Caco-2 (cell line): ENCODE results near the gene CEP164. TPM values are rescaled to one million over a fixed set of nuclear protein-coding genes. Genes with fewer than 3 reads are reported as not detected.

Experiments
- BruUV-seq: library from RNA; stranded (reverse); fragments of 400-500 nt; replicated peaks from 2 replicates; lab custom pipeline; 2021; lab: Mats Ljungman, UMichigan
- CTCF ChIA-PET: fragments of 300-600 bp; sonication (Branson Sonifier 250); formaldehyde crosslinking; loops from one replicate; lab custom pipeline; 2022; ENCODE audit warnings: antibody characterized with exemption; lab: Charles Lee
- POLR2A ChIA-PET: fragments of 300-600 bp; sonication (Branson Sonifier 250); formaldehyde crosslinking; loops from one replicate; lab custom pipeline; 2022; ENCODE audit warnings: antibody characterized with exemption; lab: Charles Lee
- DNase-seq, 2 experiments: peaks; one replicate each; pipeline versions ENCODE4 v3.0.0 to v3.0.0-alpha.2; 2020 to 2022
- H3K27me3 ChIP-seq: replicated peaks from 2 replicates; pipeline ENCODE4 v1.6.0; 2011; ENCODE audit warnings: low read length; ENCODE audit not compliant: control insufficient read depth, insufficient read depth
- H3K36me3 ChIP-seq: 2 replicates; pipeline ENCODE4 v1.5.1; 2011; ENCODE audit warnings: low read length; ENCODE audit not compliant: control insufficient read depth, insufficient read depth
- H3K4me1 ChIP-seq: fragments of 250-450 bp; sonication (Bioruptor Pico); 2 replicates; pipeline ENCODE4 v1.5.1; 2020; ENCODE audit warnings: mild to moderate bottlenecking
- H3K4me3 ChIP-seq: 2 replicates; pipeline ENCODE4 v1.5.1; 2011; ENCODE audit warnings: low read depth, mild to moderate bottlenecking, control low read depth, low read length
- H3K9me3 ChIP-seq: fragments of 250-450 bp; sonication (Bioruptor Pico); 2 replicates; pipeline ENCODE4 v1.5.1; 2020; ENCODE audit warnings: mild to moderate bottlenecking, moderate library complexity
- H3K27ac Mint-ChIP-seq: one replicate; pipeline ENCODE4 v1.8.0; 2022; ENCODE audit warnings: mixed read lengths; ENCODE audit not compliant: unreplicated experiment
- H3K27me3 Mint-ChIP-seq: one replicate; pipeline ENCODE4 v1.8.0; 2022; ENCODE audit warnings: mixed read lengths; ENCODE audit not compliant: insufficient read depth, unreplicated experiment
- H3K36me3 Mint-ChIP-seq: one replicate; pipeline ENCODE4 v1.8.0; 2022; ENCODE audit warnings: mild to moderate bottlenecking, mixed read lengths; ENCODE audit not compliant: insufficient read depth, unreplicated experiment
- H3K4me1 Mint-ChIP-seq: one replicate; pipeline ENCODE4 v1.8.0; 2022; ENCODE audit warnings: low read depth, mixed read lengths; ENCODE audit not compliant: unreplicated experiment
- H3K4me3 Mint-ChIP-seq: one replicate; pipeline ENCODE4 v1.8.0; 2022; ENCODE audit warnings: mild to moderate bottlenecking, moderate library complexity, mixed read lengths; ENCODE audit not compliant: unreplicated experiment
- H3K9me3 Mint-ChIP-seq: one replicate; pipeline ENCODE4 v1.8.0; 2022; ENCODE audit warnings: mixed read lengths; ENCODE audit not compliant: unreplicated experiment
- intact Hi-C: fragments of 100-400 bp; cut with micrococcal nuclease; formaldehyde crosslinking; loops from one replicate; pipeline ENCODE4 v1.10.0; 2022; ENCODE audit not compliant: unreplicated experiment
- total RNA-seq: library from RNA; stranded (reverse); gene quantifications from 2 replicates; pipeline ENCODE4 v1.2.3, GENCODE V29; 2022
- TF ChIP-seq, protein P1 (sequence below), 2 experiments: fragments of 200-600 bp in 1 of 2; IDR thresholded peaks; 1 replicate in 1 of 2; 2 replicates in 1 of 2; pipeline versions ENCODE4 v1.5.1 to v1.8.0; 2011 to 2022; ENCODE audit warnings: antibody characterized with exemption in 1 of 2, control low read depth in 1 of 2, inconsistent platforms in 1 of 2, low read depth in 1 of 2, low read length in 1 of 2, mild to moderate bottlenecking in 1 of 2, moderate library complexity in 1 of 2; ENCODE audit not compliant: insufficient read depth in 1 of 2, severe bottlenecking in 1 of 2, unreplicated experiment in 1 of 2

The CEP164 gene
- total RNA-seq, 1 experiment from 2014 or later: 48.9 TPM

DNA sequence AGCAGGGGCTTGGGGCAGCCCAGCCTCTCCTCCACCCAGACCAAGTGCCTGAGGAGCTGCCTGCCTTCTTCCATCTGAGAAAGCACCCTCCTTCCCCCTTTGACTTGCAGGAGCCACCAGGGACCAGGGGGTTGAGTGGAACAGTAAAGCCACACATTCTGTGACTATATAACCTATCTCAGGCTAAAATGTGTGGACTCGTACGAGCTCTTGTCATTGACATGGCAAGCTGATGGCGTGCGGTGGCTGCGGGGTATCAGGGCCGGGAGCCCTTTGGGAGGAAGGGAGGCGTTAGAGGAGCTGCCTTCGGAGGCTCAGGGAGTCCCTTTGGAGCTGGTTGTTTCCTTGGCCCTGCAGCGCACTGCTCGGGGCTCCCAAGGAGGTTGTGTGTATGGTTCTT lies 84.5 kb downstream of the CEP164 start:
- no peak for DNase-seq
- H3K36me3 ChIP-seq: no peaks in the 10 kb centered on the region
- ChIA-PET CTCF (interaction anchor here (1.6 to 3.1 kb wide), 2 partner anchors 12 to 14 kb away, joined by 7 to 15 read pairs; no protein-coding TSS in a partner anchor), POLR2A (no interaction called here)
- no peak overlapping the region for H3K4me3 ChIP-seq
- H3K4me1 ChIP-seq: no peaks in the 10 kb centered on the region
- TF ChIP-seq, protein P1, sequence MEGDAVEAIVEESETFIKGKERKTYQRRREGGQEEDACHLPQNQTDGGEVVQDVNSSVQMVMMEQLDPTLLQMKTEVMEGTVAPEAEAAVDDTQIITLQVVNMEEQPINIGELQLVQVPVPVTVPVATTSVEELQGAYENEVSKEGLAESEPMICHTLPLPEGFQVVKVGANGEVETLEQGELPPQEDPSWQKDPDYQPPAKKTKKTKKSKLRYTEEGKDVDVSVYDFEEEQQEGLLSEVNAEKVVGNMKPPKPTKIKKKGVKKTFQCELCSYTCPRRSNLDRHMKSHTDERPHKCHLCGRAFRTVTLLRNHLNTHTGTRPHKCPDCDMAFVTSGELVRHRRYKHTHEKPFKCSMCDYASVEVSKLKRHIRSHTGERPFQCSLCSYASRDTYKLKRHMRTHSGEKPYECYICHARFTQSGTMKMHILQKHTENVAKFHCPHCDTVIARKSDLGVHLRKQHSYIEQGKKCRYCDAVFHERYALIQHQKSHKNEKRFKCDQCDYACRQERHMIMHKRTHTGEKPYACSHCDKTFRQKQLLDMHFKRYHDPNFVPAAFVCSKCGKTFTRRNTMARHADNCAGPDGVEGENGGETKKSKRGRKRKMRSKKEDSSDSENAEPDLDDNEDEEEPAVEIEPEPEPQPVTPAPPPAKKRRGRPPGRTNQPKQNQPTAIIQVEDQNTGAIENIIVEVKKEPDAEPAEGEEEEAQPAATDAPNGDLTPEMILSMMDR (IDR thresholded peaks at IDR 0.05; ENCODE audit: insufficient read depth in 1 of 2, low read depth in 1 of 2, low read length in 1 of 2, severe bottlenecking in 1 of 2, unreplicated experiment in 1 of 2): no peak
- H3K4me1 Mint-ChIP-seq: no peaks in the 10 kb centered on the region
- H3K9me3 ChIP-seq: no peaks in the 10 kb centered on the region
- intact Hi-C loops: no loop called here
- H3K27me3 Mint-ChIP-seq: no peaks in the 10 kb centered on the region
- no peaks in the 10 kb centered on the region for H3K36me3 Mint-ChIP-seq
- H3K9me3 Mint-ChIP-seq: no peaks in the 10 kb centered on the region
- no peak overlapping the region for H3K27ac Mint-ChIP-seq
- BruUV-seq: no TSS peak
- H3K27me3 ChIP-seq: no peaks in the 10 kb centered on the region
- no peak overlapping the region for H3K4me3 Mint-ChIP-seq

DNA sequence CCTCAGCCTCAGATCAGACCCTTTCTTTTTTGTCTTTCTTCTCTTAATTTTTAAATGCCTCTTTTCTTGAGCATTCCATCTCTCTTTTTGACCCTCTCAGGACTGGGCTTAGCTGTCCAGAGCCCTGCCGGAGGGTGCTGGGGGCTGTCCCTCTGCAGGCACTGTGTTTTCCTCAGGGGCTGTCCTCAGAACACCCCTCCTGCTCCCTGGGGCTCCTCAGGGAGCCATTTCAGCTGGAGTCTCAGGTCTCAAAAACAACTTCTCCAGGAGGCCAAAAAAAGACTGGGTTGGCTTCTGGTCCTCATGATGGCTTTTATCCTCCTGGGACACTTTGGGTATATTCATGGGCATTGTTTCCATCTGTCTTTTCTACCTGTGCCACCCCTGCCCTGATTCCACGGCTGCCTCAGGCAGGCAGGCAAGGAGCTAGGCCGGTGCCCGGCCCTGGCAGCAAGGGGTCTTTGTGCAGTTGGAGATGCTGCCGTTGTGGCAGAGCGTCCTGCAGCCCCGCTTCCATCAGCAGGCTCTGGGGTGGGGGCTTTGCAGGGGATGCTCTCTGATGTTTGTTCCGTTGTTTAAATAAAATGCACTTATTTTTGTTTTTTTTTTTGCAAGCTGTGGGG lies 85.1 kb downstream of the CEP164 start:
- DNase-seq: peak in 1 of 2 experiments; percentile 23
- Mint-ChIP-seq H3K4me3 (no peak overlapping the region), H3K27me3 (no peaks in the 10 kb centered on the region), H3K9me3 (no peaks in the 10 kb centered on the region), H3K27ac (no peak overlapping the region), H3K36me3 (no peaks in the 10 kb centered on the region), H3K4me1 (no peaks in the 10 kb centered on the region)
- BruUV-seq: no TSS peak
- H3K4me1 ChIP-seq: no peaks in the 10 kb centered on the region; the same call in 1 of the 2 replicates
- H3K36me3 ChIP-seq: no peaks in the 10 kb centered on the region
- no peak overlapping the region for H3K4me3 ChIP-seq
- intact Hi-C loops: no loop called here
- POLR2A ChIA-PET: no interaction called here
- H3K9me3 ChIP-seq: no peaks in the 10 kb centered on the region
- TF ChIP-seq, protein P1 (IDR thresholded peaks at IDR 0.05; ENCODE audit: insufficient read depth in 1 of 2, low read depth in 1 of 2, low read length in 1 of 2, severe bottlenecking in 1 of 2, unreplicated experiment in 1 of 2): no peak
- H3K27me3 ChIP-seq: no peaks in the 10 kb centered on the region
- CTCF ChIA-PET: interaction anchor here (1.6 to 3.1 kb wide), 3 partner anchors 12 to 14 kb away, joined by 7 to 15 read pairs (median 9); no protein-coding TSS in a partner anchor

DNA sequence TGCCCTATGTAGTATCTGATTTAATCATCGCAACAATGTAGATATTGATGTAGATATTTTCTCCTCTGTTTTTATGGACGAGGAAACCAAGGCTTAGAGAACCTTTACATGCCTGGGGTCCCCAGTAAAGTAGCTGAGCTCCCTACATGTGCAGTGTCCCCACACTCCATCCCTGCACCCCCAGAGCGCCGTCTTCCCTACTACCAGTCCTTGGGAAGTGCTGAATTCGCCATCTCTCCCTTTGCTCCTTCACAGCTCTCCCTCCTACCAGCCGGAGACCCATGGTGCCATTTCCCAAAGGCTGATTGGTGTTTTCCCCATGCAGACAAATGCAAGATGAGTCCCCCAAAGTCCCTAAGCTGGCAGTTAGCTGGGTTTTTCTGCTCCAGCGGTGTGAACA lies 86.0 kb downstream of the CEP164 start:
- intact Hi-C loops: no loop called here
- ChIA-PET CTCF (interaction anchor here (1.6 kb wide), 1 partner anchor 13 kb away, joined by 9 read pairs; no protein-coding TSS in a partner anchor), POLR2A (no interaction called here)
- no peaks in the 10 kb centered on the region for H3K27me3 Mint-ChIP-seq
- no peak overlapping the region for H3K27ac Mint-ChIP-seq
- Histone ChIP-seq H3K4me1 (peaks cover 8% of the 10 kb centered on the region), H3K27me3 (no peaks in the 10 kb centered on the region), H3K4me3 (no peak overlapping the region), H3K36me3 (no peaks in the 10 kb centered on the region), H3K9me3 (no peaks in the 10 kb centered on the region)
- no TSS peak for BruUV-seq
- no peaks in the 10 kb centered on the region for H3K9me3 Mint-ChIP-seq
- H3K36me3 Mint-ChIP-seq: no peaks in the 10 kb centered on the region
- H3K4me1 Mint-ChIP-seq: peaks cover 2% of the 10 kb centered on the region
- TF ChIP-seq, protein P1 (IDR thresholded peaks at IDR 0.05; ENCODE audit: insufficient read depth in 1 of 2, low read depth in 1 of 2, low read length in 1 of 2, severe bottlenecking in 1 of 2, unreplicated experiment in 1 of 2): no peak
- H3K4me3 Mint-ChIP-seq: no peak overlapping the region
- DNase-seq: peak in 1 of 2 experiments; percentile 25
